ENCODE data around the gene ADAMTS17.

GRCh38 chr15:100107151-100107550 lies 234.6 kb downstream of the ADAMTS17 start:
- no peak for TF ChIP-seq EP300 (IDR thresholded peaks at IDR 0.05; ENCODE audit: borderline replicate concordance)
- no peak for TF ChIP-seq EGR1 (IDR thresholded peaks at IDR 0.05)

All from Ishikawa (cell line).